ENCODE results near the gene PHACTR1. TPM values are rescaled to one million over a fixed set of nuclear protein-coding genes. Genes with fewer than 3 reads are reported as not detected.
"Not testable (repeated sequence)": the region's sequence is repeated elsewhere in the genome, so short reads cannot be mapped to it uniquely, and the experiment has no call there.

The PHACTR1 gene
- total RNA-seq, 1 donor, result 0.43 TPM

DNA sequence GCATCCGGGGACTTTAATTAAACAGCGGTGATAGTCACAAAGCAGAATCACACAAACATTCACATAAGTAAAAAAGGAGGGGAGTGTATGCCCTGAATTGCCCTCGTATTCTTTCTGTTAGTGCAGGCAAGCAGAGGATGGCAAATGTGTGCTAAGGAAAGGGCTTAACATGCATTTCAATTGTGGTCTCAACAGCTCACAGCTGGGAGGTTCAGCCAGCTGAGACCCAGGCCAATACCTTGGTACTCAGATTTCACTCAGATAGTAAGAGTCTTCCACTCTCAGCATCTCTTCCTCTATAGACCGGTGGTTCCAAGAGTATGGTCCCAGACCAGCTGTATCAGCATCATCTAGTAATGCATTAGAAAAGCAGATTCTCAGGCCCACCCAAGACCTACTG is 215.1 kb downstream of the PHACTR1 start:
- TF ChIP-seq, protein P1, sequence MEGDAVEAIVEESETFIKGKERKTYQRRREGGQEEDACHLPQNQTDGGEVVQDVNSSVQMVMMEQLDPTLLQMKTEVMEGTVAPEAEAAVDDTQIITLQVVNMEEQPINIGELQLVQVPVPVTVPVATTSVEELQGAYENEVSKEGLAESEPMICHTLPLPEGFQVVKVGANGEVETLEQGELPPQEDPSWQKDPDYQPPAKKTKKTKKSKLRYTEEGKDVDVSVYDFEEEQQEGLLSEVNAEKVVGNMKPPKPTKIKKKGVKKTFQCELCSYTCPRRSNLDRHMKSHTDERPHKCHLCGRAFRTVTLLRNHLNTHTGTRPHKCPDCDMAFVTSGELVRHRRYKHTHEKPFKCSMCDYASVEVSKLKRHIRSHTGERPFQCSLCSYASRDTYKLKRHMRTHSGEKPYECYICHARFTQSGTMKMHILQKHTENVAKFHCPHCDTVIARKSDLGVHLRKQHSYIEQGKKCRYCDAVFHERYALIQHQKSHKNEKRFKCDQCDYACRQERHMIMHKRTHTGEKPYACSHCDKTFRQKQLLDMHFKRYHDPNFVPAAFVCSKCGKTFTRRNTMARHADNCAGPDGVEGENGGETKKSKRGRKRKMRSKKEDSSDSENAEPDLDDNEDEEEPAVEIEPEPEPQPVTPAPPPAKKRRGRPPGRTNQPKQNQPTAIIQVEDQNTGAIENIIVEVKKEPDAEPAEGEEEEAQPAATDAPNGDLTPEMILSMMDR (IDR thresholded peaks at IDR 0.05; ENCODE audit: insufficient read depth, low read depth, low read length), result no peak
- no peak overlapping the region for H3K4me3 ChIP-seq (ENCODE audit: low read depth, low read length)
- no peak for DNase-seq (ENCODE audit: low read depth)

DNA sequence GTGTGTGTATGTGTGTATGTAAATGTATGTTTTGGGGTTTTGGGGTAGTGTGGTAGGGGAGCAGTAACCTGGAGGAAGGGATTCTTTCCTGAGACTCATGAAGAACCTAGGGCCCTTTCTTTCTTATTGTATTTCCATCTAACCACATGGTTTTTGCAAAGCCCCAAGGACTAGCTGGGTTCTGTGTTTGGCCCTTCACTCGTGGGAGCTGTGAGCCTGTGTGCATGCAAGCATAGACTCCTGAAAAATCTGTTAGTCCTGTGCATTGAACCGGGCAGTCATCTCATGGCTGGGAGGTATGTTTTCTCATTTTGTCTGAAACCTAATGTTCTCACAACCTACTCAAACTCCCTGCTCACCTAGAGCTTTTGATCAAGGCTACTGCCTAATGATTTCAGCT is 219.1 kb downstream of the PHACTR1 start:
- TF ChIP-seq, protein P1 (IDR thresholded peaks at IDR 0.05; ENCODE audit: insufficient read depth, low read depth, low read length), result no peak
- no peak for DNase-seq (ENCODE audit: low read depth)
- no peak overlapping the region for H3K4me3 ChIP-seq (ENCODE audit: low read depth, low read length)

DNA sequence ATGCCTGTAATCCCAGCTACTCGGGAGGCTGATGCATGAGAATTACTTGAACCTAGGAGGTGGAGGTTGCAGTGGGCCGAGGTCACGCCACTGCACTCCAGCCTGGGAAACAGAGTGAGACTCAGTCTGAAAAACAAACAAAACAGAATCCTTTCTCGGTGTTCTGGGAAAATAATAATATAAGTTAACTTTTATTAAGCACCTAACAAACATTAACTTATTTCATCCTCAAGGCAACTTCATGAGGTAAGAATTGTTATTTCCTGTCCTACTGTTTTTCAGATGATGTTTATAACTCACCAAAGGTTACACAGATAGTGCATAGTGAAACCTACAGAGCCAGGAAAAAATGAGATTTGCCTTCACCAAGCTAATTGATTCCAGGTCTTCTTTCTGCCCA is 221.4 kb downstream of the PHACTR1 start:
- no peak for DNase-seq (ENCODE audit: low read depth)
- TF ChIP-seq, protein P1 (IDR thresholded peaks at IDR 0.05; ENCODE audit: insufficient read depth, low read depth, low read length), result no peak
- no peak overlapping the region for H3K4me3 ChIP-seq (ENCODE audit: low read depth, low read length)

DNA sequence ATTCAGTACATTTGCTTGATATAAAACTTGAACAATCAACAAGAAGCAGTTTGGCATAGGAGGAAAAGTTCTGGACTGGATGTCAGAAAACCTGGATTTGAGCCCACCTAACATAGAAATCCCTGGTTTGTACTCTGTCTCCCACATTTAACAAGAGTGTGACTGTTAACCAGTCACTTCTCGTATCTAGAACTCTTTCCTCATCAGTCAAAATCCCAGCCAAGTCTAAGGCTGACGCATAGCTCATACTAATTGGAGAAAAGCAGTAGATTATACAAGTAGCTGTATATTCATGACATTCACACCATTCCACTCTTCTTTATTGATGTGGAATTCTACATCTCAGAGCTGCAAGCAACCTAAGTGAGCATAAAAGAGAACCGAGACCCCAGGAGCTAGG is 222.7 kb downstream of the PHACTR1 start:
- TF ChIP-seq, protein P1 (IDR thresholded peaks at IDR 0.05; ENCODE audit: insufficient read depth, low read depth, low read length), result no peak
- no peak overlapping the region for H3K4me3 ChIP-seq (ENCODE audit: low read depth, low read length)
- no peak for DNase-seq (ENCODE audit: low read depth)

DNA sequence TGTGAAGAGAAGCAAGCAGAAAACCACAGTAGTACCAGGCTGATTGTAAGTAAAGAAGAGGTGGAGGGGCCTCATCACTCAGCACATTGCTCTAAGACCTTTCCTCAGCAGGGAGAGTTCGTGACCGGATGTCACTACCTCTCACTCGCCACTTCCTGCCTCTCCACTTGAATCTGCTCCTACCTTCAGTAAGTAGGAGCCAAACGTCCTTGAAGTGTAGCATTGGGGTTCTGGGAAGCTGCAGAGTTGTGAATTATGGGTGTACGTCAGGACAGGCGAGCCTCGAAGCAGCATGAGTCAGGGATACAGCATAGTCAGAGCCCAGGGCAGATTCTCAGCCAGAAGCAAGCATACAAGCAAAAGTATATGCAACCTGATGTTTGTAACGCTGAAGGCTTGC is 224.9 kb downstream of the PHACTR1 start:
- no peak for DNase-seq (ENCODE audit: low read depth)
- no peak overlapping the region for H3K4me3 ChIP-seq (ENCODE audit: low read depth, low read length)
- TF ChIP-seq, protein P1 (IDR thresholded peaks at IDR 0.05; ENCODE audit: insufficient read depth, low read depth, low read length), result no peak

DNA sequence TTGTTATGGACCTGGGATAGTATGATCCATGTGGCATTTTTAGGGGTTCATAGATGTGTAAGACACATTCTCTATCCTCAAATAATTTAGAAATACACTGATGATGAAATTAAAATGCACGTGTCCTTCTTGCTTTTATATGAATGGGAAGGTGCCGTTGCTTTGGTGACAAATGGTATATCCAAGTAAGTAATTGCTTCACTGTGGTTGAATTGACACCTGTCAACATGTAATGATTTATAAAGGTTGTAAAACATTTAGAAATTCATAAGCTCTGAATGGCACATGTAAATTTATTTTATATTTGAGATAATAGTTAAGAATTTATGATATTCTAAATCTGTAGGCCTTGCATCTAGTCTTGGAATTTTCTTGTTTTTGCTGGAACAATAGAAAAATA is 227.0 kb downstream of the PHACTR1 start:
- DNase-seq (ENCODE audit: low read depth), result no peak
- TF ChIP-seq, protein P1 (IDR thresholded peaks at IDR 0.05; ENCODE audit: insufficient read depth, low read depth, low read length), result no peak
- H3K4me3 ChIP-seq (ENCODE audit: low read depth, low read length), result no peak overlapping the region

DNA sequence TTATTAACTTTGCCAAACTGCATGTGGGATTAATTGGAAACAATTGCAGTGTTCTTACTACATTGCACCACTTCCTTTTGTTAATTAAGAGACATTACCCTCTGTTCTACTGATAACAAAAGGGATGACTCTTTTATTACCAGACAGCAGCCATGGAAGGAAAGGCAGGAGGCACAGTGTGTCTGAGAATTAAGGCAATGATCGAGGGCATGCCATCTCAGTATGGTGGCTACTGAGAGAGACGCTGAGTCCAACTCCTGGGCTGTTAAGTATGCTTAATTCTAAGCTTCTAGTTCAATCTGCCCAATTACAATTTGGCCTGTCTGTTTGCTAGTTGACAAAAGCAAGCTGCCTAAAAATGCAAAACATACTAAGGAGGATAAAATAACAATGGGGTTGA is 227.4 kb downstream of the PHACTR1 start:
- no peak overlapping the region for H3K4me3 ChIP-seq (ENCODE audit: low read depth, low read length)
- TF ChIP-seq, protein P1 (IDR thresholded peaks at IDR 0.05; ENCODE audit: insufficient read depth, low read depth, low read length), result no peak
- no peak for DNase-seq (ENCODE audit: low read depth)

DNA sequence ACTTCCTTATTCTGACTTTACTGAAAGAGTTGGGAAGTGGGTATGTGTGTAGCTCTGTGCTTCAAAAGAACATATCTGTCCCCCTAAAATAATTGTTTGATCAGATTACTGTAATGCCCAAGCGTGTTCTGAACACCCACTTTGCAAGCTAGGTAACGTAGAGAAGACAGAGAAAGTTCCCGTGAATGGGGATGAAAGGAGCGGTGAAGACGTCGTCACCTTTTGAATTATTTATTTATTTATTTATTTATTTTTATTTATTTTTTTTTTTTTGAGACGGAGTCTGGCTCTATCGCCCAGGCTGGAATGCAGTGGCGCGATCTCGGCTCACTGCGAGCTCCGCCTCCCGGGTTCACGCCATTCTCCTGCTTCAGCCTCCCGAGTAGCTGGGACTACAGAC is 228.0 kb downstream of the PHACTR1 start:
- not testable (repeated sequence) for H3K4me3 ChIP-seq (ENCODE audit: low read depth, low read length)

More for the DNA sequence above, 228.0 kb downstream of the PHACTR1 start:
- not testable (repeated sequence) for DNase-seq (ENCODE audit: low read depth)
